Astrocyte of the cerebellum (primary cell): ENCODE measurements around the gene ZBTB47.

ENCODE experiments used
- DNase-seq: peaks from one replicate; pipeline ENCODE4 v3.0.0-alpha.2; 2011; ENCODE audit warnings: low read depth
- H3K4me3 ChIP-seq: 2 replicates; pipeline ENCODE4 v1.5.1; 2011; ENCODE audit warnings: mild to moderate bottlenecking, low read depth, low read length, moderate library complexity
- CTCF ChIP-seq: IDR thresholded peaks from 2 replicates; pipeline ENCODE4 v1.5.1; 2012; ENCODE audit warnings: low read length, low read depth, moderate library complexity, mild to moderate bottlenecking; ENCODE audit errors: missing control alignments
- in situ Hi-C: cut with HindIII; loops from 2 replicates; pipeline ENCODE4 v1.10.0; 2017; ENCODE audit warnings: low sequenced_read_pairs

ZBTB47 gene

DNA sequence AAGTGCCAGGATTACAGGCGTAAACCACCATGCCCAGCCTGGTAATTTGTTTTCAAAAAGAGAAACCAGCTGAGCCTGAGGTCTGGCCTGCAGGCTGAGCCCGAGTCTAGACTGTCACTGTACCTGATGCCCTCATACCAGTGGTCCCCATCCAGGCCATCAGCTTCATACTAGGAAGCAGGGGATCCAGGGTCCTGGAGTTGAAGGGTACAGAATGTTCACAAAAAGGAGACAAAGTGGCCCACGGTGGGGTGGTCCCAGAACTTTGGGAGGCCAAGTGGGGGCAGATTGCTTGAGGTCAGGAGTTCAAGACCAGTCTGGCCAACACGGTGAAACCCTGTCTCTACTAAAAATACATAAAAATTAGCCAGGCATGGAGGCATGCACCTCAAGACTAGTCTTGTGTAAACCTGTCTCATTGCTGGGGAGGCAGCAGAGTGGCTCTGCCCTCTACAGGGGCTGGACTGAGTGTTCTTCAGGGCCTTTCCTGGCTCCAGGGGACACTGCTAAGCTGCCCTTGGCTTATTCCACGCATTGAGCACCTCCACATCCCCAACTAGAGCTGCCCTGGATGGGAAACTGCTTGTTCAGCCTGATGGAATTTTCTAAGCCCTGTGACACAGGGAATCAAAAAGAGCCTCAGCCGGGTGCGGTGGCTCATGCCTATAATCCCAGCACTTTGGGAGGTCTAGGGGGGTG, 57.0 kb downstream of the ZBTB47 start:
- in situ Hi-C loops: no loop called here
- H3K4me3 ChIP-seq: no peak overlapping the region
- no peak for DNase-seq
- TF ChIP-seq CTCF: no peak

DNA sequence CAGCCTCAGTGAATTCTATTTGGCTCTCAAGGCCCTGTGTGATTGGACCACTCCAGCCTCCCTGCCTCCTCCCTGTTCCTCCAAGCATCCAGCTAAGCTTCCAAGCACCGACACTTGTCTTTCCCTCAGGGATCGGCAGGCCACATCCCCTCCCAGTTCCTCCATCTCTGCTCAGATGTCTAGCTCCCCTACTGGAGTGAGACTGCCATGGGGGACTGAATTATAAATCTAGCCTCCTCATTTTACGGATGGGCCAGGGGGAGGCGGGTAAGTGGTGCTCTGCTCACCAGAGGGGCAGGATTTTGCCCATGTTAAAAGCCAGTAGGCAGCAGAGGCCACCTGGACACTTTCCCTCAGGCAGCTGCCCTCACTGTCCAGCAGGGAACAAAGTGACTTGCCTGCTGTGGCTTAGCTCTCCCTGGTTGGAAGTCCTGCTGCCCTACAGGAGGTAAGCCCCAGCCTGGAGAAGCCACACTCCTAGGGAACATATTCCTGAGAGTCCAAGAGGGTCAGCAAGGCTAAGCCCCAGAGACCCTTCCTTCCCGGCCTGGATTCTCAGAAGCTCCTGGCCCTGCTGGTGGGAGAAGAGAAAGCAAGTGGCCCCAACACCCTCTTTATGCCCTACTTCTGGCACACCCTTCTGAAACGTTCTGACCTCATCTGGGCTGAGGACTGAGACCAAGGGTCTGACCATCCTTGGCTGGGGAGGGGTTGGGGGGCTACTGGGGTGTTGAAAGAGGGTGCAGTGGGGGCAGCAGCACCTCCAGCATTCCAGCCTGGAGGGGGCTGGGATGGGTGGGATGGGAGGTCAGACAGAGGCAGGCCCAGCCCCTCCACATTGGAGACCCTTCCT, 58.2 kb downstream of the ZBTB47 start:
- DNase-seq: no peak
- in situ Hi-C loops: no loop called here
- H3K4me3 ChIP-seq: no peak overlapping the region
- no peak for TF ChIP-seq CTCF

DNA sequence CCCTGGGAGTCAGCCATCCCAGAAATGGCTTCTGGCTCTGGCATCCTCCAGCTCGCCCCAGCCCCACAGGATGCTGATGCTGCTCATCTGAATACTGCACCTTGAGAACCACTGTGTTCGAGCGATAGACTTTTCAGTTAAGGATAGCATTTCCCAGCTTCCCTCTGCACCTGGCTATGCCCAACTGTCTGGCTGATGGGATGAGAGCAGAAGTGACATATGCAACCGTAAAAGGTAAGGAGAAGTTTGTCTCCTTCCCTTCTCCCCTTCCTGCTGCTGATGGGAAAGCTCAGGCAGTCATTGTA, 58.8 kb downstream of the ZBTB47 start:
- H3K4me3 ChIP-seq: no peak overlapping the region
- DNase-seq: no peak
- in situ Hi-C loops: no loop called here
- TF ChIP-seq CTCF: no peak

- TF ChIP-seq CTCF: no peak
- DNase-seq: no peak
- in situ Hi-C loops: no loop called here
- H3K4me3 ChIP-seq: no peak overlapping the region
Measured at GRCh38 chr3:42712688-42713372, 59.3 kb downstream of the ZBTB47 start.

DNA sequence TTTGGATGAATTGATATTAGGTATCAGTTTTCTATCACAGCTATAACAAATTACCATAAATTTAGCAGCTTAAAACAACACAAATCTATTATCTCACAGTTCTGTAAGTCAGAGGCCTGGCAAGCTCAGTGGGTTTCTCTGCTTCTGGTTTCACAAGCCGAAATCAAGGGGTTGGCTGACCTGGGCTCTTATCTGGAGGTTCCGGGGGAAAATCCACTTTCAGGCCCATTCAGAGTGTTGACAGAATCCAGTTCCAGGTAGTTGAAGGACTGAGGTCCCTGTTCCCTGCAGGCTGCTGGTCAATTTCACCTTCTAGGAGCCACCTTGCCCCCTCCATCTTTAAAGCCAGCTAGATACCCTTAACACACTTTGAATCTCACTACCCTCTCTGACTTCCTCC, 60.2 kb downstream of the ZBTB47 start:
- in situ Hi-C loops: no loop called here
- TF ChIP-seq CTCF: no peak
- no peak overlapping the region for H3K4me3 ChIP-seq
- DNase-seq: no peak

GRCh38 chr3:42714171-42714852, 60.8 kb downstream of the ZBTB47 start:
- TF ChIP-seq CTCF: no peak
- no peak for DNase-seq
- no peak overlapping the region for H3K4me3 ChIP-seq
- in situ Hi-C loops: no loop called here
